Measurements from ENCODE around the gene EBLN2.

EBLN2 gene

GRCh38 chr3:73028803-73029202, 32.7 kb upstream of the EBLN2 start:
- H3K27ac ChIP-seq = no peak overlapping the region
- TF ChIP-seq CTCF (IDR thresholded peaks at IDR 0.05) (no peak), ZFX (IDR thresholded peaks at IDR 0.05; ENCODE audit: borderline replicate concordance) (no peak)

- TF ChIP-seq ZFX (IDR thresholded peaks at IDR 0.05; ENCODE audit: borderline replicate concordance) = no peak
- TF ChIP-seq CTCF (IDR thresholded peaks at IDR 0.05) = no peak
- H3K27ac ChIP-seq = no peak overlapping the region
These were observed 32.1 kb upstream of the EBLN2 start for GRCh38 chr3:73029321-73029796.

GRCh38 chr3:73030073-73030597, 31.3 kb upstream of the EBLN2 start:
- H3K27ac ChIP-seq = no peak overlapping the region
- TF ChIP-seq ZFX (IDR thresholded peaks at IDR 0.05; ENCODE audit: borderline replicate concordance) = no peak
- no peak for TF ChIP-seq CTCF (IDR thresholded peaks at IDR 0.05)

GRCh38 chr3:73031573-73032103, 29.8 kb upstream of the EBLN2 start:
- no peak overlapping the region for H3K27ac ChIP-seq
- TF ChIP-seq ZFX (IDR thresholded peaks at IDR 0.05; ENCODE audit: borderline replicate concordance) (no peak), CTCF (IDR thresholded peaks at IDR 0.05) (no peak)

- no peak overlapping the region for H3K27ac ChIP-seq
- TF ChIP-seq CTCF (IDR thresholded peaks at IDR 0.05) = no peak
- TF ChIP-seq ZFX (IDR thresholded peaks at IDR 0.05; ENCODE audit: borderline replicate concordance) = no peak
These were observed 24.5 kb upstream of the EBLN2 start for GRCh38 chr3:73036694-73037591.

GRCh38 chr3:73041537-73041936, 19.9 kb upstream of the EBLN2 start:
- H3K27ac ChIP-seq = no peak overlapping the region

More at GRCh38 chr3:73041537-73041936, 19.9 kb upstream of the EBLN2 start:
- no peak for TF ChIP-seq CTCF (IDR thresholded peaks at IDR 0.05)
- no peak for TF ChIP-seq ZFX (IDR thresholded peaks at IDR 0.05; ENCODE audit: borderline replicate concordance)

All from 22Rv1 (cell line).